NB4 (cell line): ENCODE data around the gene LCP1.

Source experiments
- DNase-seq: peaks from one replicate; pipeline ENCODE4 v3.0.0; 2010; ENCODE audit warnings: low read depth
- H3K4me3 ChIP-seq: one replicate; pipeline ENCODE4 v1.5.1; 2011; ENCODE audit warnings: mild to moderate bottlenecking, low read depth, low read length, moderate library complexity
- MYC ChIP-seq: IDR thresholded peaks from 2 replicates; pipeline ENCODE4 v1.6.1; 2011; ENCODE audit warnings: low read depth, low read length
- POLR2A ChIP-seq: IDR thresholded peaks from 2 replicates; pipeline ENCODE4 v1.6.1; 2011; ENCODE audit warnings: mild to moderate bottlenecking; ENCODE audit not compliant: insufficient read length; ENCODE audit errors: extremely low read depth
- TF ChIP-seq, protein P1 (sequence below): IDR thresholded peaks from one replicate; pipeline ENCODE4 v1.5.1; 2012; ENCODE audit warnings: low read depth, low read length
- TF ChIP-seq, protein P2 (sequence below): IDR thresholded peaks from 2 replicates; pipeline ENCODE4 v1.6.1; 2011; ENCODE audit warnings: low read depth, low read length

LCP1 gene

DNA sequence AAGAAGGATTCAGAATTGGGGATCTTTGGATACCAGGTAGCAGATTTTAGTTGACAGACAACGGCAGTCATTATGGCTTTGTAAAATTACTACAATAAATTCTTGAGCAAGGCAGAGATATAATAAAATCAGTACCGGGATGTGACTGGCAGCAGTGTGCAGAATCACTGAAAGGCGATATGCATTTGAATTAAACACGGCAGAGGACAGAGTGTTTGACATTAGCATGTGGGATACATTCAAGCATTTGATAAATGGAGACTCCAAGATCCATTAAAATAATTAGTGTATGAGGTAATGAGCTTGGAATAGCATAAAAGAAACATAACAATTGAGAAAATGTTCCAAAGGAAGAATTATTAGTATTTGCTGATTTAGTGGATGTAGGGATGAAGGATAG is 36.8 kb downstream of the LCP1 start:
- DNase-seq, result no peak
- H3K4me3 ChIP-seq, result no peak overlapping the region
- no peak for TF ChIP-seq MYC
- TF ChIP-seq, protein P1, sequence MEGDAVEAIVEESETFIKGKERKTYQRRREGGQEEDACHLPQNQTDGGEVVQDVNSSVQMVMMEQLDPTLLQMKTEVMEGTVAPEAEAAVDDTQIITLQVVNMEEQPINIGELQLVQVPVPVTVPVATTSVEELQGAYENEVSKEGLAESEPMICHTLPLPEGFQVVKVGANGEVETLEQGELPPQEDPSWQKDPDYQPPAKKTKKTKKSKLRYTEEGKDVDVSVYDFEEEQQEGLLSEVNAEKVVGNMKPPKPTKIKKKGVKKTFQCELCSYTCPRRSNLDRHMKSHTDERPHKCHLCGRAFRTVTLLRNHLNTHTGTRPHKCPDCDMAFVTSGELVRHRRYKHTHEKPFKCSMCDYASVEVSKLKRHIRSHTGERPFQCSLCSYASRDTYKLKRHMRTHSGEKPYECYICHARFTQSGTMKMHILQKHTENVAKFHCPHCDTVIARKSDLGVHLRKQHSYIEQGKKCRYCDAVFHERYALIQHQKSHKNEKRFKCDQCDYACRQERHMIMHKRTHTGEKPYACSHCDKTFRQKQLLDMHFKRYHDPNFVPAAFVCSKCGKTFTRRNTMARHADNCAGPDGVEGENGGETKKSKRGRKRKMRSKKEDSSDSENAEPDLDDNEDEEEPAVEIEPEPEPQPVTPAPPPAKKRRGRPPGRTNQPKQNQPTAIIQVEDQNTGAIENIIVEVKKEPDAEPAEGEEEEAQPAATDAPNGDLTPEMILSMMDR, result no peak
- no peak for TF ChIP-seq POLR2A
- TF ChIP-seq, protein P2, sequence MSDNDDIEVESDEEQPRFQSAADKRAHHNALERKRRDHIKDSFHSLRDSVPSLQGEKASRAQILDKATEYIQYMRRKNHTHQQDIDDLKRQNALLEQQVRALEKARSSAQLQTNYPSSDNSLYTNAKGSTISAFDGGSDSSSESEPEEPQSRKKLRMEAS, result no peak

DNA sequence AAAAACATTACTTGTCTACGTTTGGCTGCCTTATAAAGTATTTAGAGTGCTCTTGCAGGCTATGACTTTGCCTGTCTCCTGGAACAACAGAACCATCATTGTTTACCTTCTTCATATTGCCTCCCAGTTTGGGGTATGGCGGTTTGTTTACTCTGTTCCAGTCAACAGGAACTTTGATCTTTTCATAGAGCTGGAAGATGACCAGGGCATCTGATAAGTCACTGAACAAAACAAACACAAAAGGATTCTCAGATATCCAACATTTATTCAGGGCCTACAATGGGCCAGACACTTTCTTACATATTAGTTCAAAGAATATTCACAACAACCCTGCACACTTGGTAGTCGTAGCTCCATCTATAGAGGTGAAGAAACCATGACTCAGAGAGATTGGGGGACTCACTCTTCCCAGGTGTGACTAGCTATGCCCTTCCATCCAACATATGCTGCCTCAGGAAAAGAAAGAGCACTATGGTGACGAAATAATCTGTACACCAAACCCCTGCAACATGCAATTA is 38.7 kb downstream of the LCP1 start:
- no peak overlapping the region for H3K4me3 ChIP-seq
- no peak for DNase-seq
- TF ChIP-seq POLR2A, result no peak
- TF ChIP-seq, protein P2, result no peak
- TF ChIP-seq, protein P1, result no peak
- no peak for TF ChIP-seq MYC

DNA sequence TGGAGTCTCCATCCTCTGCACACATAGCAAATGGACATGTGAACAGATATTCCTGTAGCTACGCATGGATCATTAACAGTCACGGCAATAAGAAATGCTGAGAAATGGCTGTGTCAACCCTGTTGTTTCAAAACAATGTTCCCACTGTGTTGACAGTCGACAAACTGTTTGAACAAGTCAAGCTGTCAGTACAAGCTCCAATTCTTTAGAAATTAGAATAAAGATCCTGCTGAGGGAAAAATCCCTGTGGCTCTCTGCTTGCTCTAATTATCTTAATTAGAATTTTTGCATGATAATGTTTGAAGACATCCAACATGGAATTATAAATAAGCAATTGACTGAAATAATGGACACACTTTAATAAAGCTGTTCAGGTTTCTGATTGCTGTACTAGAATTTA is 39.2 kb downstream of the LCP1 start:
- no peak overlapping the region for H3K4me3 ChIP-seq
- no peak for DNase-seq
- TF ChIP-seq, protein P2, result no peak
- TF ChIP-seq, protein P1, result no peak
- TF ChIP-seq MYC, result no peak
- no peak for TF ChIP-seq POLR2A

DNA sequence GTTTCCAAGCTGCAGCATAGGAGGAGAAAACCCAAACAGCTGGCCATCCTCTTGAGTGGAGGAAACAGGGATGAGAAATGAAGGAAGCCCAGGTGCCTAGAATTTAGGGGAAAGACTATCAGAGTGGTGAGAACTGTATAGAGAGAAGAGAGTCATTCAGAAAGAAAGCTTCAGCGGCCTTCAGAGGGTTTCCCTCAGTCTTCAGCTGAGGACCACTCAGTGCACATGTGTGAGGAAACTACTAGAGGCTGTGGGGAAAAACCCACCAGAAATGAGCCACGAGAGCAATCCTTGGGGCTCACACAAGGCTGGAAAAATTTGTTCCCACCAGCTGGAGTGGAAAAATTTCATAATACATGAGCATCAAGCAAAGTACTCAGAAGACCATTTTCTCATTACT is 41.9 kb downstream of the LCP1 start:
- no peak overlapping the region for H3K4me3 ChIP-seq
- TF ChIP-seq POLR2A (no peak), MYC (no peak)
- TF ChIP-seq, protein P2, result no peak
- TF ChIP-seq, protein P1, result no peak
- no peak for DNase-seq

DNA sequence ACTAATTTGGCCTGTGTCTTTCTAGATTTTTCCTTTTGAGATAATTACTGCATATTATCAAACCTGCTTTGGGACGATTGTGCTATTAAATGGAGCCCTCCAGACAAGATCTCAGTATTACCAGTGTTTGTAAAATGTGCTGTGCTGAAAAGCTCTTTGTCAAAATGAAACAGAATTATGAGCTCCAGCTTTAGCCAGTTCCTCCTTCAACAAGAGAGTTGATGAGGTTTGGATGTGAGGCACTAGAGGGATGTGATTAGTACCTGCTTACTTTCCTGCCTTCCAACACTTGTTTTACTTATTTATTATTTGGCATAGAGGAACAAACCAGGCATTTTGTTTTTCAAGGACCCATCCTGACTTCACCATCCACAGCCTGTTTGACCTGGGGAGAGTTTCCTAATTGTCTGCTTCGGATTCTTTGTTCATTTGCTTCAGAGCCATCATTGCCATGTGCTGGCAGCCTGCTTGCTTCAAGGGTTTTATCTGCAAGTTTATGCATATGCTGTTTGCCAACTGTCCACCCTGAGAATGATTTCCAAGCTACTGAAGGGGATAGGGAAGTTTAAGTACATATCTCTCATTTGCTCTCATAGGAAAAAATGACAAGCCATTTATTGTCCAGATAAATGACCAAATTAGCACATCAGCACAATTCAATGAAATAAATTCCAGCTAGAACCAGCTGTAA is 44.2 kb downstream of the LCP1 start:
- H3K4me3 ChIP-seq, result no peak overlapping the region
- DNase-seq, result no peak
- TF ChIP-seq, protein P1, result no peak
- TF ChIP-seq MYC (no peak), POLR2A (no peak)
- TF ChIP-seq, protein P2, result no peak
